ENCODE results near the gene CLIP4.

DNA sequence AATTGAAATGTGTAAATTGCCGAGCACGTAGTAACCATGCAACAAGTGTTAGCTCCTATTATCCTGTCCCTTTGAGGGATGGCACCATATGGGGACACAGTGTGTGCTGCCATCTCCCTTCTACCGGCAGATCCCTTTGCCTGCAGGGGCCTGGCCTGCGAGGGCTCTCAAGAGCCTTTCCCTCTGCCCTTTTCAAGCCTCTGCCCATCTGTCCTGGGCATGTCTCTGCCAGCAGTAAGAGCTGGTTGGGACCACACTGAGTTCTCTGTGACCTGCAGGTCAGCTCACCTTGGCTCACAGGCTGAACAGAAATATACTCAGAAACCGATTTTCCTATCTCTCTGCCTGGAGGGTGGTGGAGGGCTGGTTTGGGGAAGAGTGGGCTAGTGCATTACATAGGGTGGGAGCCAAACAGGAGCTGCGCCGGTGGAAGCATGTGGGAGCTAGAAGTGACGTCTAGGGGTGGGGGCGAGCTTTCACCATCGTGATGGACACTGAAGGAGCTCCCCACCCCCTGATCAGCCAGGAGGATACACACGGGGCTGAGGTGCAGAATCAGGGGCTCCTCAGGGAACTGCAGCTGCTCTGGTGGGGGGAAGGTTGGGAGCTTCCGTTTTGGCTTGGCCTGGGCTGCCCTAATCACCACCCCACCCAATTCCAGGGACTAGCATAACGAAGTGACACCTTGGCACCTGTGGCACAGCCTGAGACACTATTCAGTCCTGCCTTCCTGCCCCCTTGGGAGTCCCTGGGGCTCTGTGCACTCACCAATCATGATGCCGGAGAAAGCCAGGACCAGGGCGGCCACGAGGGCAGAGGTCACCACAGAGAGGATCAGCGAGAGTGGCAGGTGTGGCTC lies 109.7 kb downstream of the CLIP4 start:
- TF ChIP-seq, protein P1, sequence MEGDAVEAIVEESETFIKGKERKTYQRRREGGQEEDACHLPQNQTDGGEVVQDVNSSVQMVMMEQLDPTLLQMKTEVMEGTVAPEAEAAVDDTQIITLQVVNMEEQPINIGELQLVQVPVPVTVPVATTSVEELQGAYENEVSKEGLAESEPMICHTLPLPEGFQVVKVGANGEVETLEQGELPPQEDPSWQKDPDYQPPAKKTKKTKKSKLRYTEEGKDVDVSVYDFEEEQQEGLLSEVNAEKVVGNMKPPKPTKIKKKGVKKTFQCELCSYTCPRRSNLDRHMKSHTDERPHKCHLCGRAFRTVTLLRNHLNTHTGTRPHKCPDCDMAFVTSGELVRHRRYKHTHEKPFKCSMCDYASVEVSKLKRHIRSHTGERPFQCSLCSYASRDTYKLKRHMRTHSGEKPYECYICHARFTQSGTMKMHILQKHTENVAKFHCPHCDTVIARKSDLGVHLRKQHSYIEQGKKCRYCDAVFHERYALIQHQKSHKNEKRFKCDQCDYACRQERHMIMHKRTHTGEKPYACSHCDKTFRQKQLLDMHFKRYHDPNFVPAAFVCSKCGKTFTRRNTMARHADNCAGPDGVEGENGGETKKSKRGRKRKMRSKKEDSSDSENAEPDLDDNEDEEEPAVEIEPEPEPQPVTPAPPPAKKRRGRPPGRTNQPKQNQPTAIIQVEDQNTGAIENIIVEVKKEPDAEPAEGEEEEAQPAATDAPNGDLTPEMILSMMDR (IDR thresholded peaks at IDR 0.05 in 8 of 11, conservative IDR thresholded peaks at IDR 0.05 in 3 of 11) = no peak
- no peak for TF ChIP-seq POLR2A (IDR thresholded peaks at IDR 0.05)
- no peak for TF ChIP-seq POLR2AphosphoS5 (IDR thresholded peaks at IDR 0.05)
